HG02642 (cell line): ENCODE data around the gene HSPG2.
"Not testable (repeated sequence)": the region's sequence is repeated elsewhere in the genome, so short reads cannot be mapped to it uniquely, and the experiment has no call there.

Experiments used
- ATAC-seq: cut with Tn5 transposase; IDR thresholded peaks from one replicate; pipeline ENCODE4 v1.9.1; 2021; ENCODE audit warnings: mild to moderate bottlenecking; ENCODE audit not compliant: unreplicated experiment, poor library complexity

Gene HSPG2

GRCh38 chr1:21935393-21935804, 1.7 kb downstream of the HSPG2 start:
- ATAC-seq: no peak

- no peak for ATAC-seq
Observed at GRCh38 chr1:21933397-21934248, 3.5 kb downstream of the HSPG2 start.

GRCh38 chr1:21932127-21932526, 5.0 kb downstream of the HSPG2 start:
- no peak for ATAC-seq

GRCh38 chr1:21931171-21932093, 5.7 kb downstream of the HSPG2 start:
- no peak for ATAC-seq

- ATAC-seq: no peak
Observed at GRCh38 chr1:21930629-21931170, 6.4 kb downstream of the HSPG2 start.

- no peak for ATAC-seq
Observed at GRCh38 chr1:21930080-21930571, 7.0 kb downstream of the HSPG2 start.

- no peak for ATAC-seq
Observed at GRCh38 chr1:21927533-21928237, 9.4 kb downstream of the HSPG2 start.

- ATAC-seq: no peak
Observed at GRCh38 chr1:21926814-21927532, 10.1 kb downstream of the HSPG2 start.

GRCh38 chr1:21926065-21926464, 11.0 kb downstream of the HSPG2 start:
- ATAC-seq: no peak

- ATAC-seq: no peak
Observed at GRCh38 chr1:21925334-21925940, 11.7 kb downstream of the HSPG2 start.

- ATAC-seq: no peak
Observed at GRCh38 chr1:21924503-21925005, 12.6 kb downstream of the HSPG2 start.

- ATAC-seq: no peak
Observed at GRCh38 chr1:21922090-21923013, 14.8 kb downstream of the HSPG2 start.

- no peak for ATAC-seq
Observed at GRCh38 chr1:21921100-21921875, 15.8 kb downstream of the HSPG2 start.

- no peak for ATAC-seq
Observed at GRCh38 chr1:21919520-21919919, 17.6 kb downstream of the HSPG2 start.

GRCh38 chr1:21917239-21917631, 19.9 kb downstream of the HSPG2 start:
- not testable (repeated sequence) for ATAC-seq

GRCh38 chr1:21916447-21917238, 20.5 kb downstream of the HSPG2 start:
- no peak for ATAC-seq
